GM18909 (cell line): ENCODE data around the gene SULT6B1.

Source experiments
- ATAC-seq: cut with Tn5 transposase; IDR thresholded peaks from one replicate; pipeline ENCODE4 v1.9.1; 2021; ENCODE audit warnings: mild to moderate bottlenecking; ENCODE audit not compliant: unreplicated experiment, poor library complexity

Gene SULT6B1

GRCh38 chr2:37154785-37155184 is 33.7 kb downstream of the SULT6B1 start:
- ATAC-seq, result no peak

- no peak for ATAC-seq
Observed at GRCh38 chr2:37153224-37153623, 35.2 kb downstream of the SULT6B1 start.

- ATAC-seq, result no peak
Observed at GRCh38 chr2:37149626-37150322, 38.7 kb downstream of the SULT6B1 start.

GRCh38 chr2:37148325-37148724 is 40.1 kb downstream of the SULT6B1 start:
- no peak for ATAC-seq

DNA sequence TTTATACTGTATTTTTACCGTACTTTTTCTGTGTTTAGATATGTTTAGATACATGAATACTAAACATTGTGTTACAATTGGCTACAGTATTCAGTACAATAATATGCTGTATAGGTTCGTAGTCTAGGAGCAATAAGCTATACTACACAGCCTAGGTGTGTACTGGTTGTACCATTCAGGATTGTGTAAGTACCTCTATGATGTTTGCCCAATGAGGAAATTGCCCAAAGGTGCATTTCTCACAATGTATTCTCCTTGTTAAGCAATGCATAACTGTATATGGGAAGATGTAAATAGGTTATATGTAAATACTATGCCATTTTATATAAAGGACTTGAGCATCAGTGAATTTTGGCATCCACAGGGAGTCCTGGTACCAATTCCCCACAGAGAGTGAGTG is 42.4 kb downstream of the SULT6B1 start:
- no peak for ATAC-seq

DNA sequence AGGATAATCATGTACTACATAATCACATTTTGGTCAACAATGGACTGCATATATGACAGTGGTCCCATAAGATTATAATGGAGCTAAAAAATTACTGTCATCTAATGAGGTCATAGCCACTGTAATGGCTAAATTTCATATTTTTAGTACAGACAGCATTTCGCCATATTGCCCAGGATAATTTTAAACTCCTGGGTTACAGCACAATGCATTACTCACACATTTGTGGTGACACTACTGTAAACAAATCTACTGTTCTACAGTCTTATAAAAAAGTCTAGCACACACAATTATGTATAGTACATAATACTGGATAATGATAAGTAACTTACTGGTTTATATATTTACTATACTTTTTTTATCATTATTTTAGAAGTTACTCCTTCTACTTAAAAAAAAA is 44.5 kb downstream of the SULT6B1 start:
- ATAC-seq, result no peak

- no peak for ATAC-seq
Observed at GRCh38 chr2:37142546-37142945, 45.9 kb downstream of the SULT6B1 start.

- no peak for ATAC-seq
Observed at GRCh38 chr2:37132914-37133313, 55.6 kb downstream of the SULT6B1 start.

DNA sequence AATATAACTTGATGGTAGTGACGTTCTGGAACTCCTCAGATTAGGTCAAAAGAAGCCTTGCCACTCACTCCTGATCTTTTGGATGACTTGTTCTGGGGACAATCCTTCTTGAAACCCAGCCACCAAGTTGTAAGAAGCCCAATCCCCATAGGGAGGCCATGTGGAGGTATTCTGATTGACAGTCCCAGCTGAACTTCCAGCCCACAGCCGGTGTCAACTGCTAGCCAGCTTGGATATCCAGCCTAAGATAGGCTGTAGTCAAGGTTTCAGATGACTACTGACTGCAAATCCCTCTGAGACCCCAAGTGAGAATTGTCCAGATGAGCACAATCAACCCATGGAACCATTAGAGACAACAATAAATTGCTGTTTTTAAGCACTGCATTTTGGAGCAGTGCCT is 63.1 kb downstream of the SULT6B1 start:
- ATAC-seq, result no peak

DNA sequence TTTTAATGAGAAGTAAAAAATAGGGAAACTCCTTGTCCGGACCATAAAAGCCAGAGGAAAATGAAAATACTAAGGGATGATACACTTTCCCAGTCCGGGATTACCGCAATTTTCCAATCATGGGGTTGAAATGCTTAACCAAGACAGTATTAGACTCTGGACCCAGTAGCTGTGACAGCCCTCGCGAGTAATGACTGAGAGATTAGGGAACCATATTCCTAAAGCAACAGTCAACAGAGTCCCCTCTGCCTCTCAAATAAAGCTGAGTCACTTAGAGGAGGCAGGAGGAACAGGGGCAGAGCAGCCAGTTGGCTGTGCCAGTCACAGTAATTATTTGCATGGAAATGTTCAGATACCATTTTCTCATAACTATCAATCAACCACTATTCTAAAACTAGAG is 69.3 kb downstream of the SULT6B1 start:
- no peak for ATAC-seq
